ENCODE measurements around the gene CFH. TPM values are rescaled to one million over a fixed set of nuclear protein-coding genes. Genes with fewer than 3 reads are reported as not detected.
"Not testable (repeated sequence)": the region's sequence is repeated elsewhere in the genome, so short reads cannot be mapped to it uniquely, and the experiment has no call there.

Gene CFH
- total and polyA plus RNA-seq, 10 of the 15 experiments (the other 5 are each of a cell fraction or from before 2014, with no cell fraction given): 0.46 TPM; not detected in 9

DNA sequence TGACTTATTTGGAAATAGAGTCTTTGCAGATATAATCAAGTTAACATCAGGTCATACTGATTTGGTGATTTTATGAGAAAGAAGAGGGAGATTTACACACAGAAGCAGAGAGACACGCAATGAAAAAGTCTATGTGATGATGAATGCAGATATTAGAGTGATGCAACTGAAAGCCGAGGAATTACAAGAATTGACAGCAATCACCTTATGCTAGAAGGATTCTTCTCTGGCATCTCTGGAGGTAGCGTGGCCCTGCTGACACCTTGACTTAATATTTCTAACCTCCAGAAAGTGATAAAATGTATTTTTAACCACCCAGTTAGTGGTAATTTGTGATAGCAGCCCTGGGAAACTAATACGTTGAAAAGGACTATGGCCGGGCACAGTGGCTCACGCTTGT lies 14.2 kb upstream of the CFH start (continued):
- TF ChIP-seq, protein P1, sequence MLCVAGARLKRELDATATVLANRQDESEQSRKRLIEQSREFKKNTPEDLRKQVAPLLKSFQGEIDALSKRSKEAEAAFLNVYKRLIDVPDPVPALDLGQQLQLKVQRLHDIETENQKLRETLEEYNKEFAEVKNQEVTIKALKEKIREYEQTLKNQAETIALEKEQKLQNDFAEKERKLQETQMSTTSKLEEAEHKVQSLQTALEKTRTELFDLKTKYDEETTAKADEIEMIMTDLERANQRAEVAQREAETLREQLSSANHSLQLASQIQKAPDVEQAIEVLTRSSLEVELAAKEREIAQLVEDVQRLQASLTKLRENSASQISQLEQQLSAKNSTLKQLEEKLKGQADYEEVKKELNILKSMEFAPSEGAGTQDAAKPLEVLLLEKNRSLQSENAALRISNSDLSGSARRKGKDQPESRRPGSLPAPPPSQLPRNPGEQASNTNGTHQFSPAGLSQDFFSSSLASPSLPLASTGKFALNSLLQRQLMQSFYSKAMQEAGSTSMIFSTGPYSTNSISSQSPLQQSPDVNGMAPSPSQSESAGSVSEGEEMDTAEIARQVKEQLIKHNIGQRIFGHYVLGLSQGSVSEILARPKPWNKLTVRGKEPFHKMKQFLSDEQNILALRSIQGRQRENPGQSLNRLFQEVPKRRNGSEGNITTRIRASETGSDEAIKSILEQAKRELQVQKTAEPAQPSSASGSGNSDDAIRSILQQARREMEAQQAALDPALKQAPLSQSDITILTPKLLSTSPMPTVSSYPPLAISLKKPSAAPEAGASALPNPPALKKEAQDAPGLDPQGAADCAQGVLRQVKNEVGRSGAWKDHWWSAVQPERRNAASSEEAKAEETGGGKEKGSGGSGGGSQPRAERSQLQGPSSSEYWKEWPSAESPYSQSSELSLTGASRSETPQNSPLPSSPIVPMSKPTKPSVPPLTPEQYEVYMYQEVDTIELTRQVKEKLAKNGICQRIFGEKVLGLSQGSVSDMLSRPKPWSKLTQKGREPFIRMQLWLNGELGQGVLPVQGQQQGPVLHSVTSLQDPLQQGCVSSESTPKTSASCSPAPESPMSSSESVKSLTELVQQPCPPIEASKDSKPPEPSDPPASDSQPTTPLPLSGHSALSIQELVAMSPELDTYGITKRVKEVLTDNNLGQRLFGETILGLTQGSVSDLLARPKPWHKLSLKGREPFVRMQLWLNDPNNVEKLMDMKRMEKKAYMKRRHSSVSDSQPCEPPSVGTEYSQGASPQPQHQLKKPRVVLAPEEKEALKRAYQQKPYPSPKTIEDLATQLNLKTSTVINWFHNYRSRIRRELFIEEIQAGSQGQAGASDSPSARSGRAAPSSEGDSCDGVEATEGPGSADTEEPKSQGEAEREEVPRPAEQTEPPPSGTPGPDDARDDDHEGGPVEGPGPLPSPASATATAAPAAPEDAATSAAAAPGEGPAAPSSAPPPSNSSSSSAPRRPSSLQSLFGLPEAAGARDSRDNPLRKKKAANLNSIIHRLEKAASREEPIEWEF (IDR thresholded peaks at IDR 0.05; ENCODE audit: insufficient replicate concordance, low read depth, low read length): no peak

DNA sequence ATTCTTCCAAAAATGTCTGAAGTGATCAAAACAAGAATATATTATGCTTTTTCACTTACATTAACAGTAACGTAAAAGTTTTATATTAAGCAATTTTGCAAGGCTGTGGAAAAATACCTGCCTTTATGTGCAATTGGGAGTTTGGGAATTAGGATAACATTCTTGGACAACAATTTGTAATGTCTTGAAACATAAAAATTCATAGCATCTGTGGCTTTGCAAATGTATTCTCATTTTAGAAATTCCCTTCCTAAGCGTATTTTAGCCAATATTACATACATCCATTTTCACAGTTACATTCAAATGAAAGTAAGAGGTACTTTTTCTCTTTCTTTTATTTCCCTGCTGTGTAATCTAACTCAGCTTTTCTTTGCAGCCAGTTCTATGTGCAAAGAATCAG lies 13.4 kb upstream of the CFH start:
- no peak overlapping the region for H3K4me3 ChIP-seq
- RAD21 ChIA-PET (ENCODE audit: unreplicated experiment): interaction anchor here (0.6 kb wide), 1 partner anchor 202 kb away, joined by 3 read pairs; no protein-coding TSS in a partner anchor
- in situ Hi-C loops (cut with MboI): no loop called here

DNA sequence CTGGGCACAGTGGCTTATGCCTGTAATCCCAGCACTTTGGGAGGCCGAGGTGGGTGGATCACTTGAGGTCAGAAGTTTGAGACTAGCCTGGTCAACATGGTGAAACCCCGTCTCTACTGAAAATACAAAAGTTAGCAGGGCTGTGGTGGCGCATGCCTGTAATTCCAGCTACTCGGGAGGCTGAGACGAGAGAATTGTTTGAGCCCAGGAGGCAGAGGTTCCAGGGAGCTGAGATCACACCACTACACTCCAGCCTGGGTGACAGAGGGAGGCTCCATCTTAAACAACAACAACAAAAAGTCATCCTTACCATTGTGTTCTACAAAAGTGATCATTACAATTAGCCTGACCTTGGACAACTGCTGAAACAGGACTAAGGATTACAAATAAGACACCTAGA lies 12.6 kb upstream of the CFH start:
- DNase-seq (ENCODE audit: low read depth, low spot score); H3K9ac ChIP-seq (ENCODE audit: control insufficient read depth, insufficient read depth, low read length); in situ Hi-C loops (cut with MboI); POLR2A ChIA-PET; FAIRE-seq; RAD21 ChIA-PET (ENCODE audit: unreplicated experiment); H3K79me2 ChIP-seq (ENCODE audit: control insufficient read depth, insufficient read depth, low read length); H4K20me1 ChIP-seq (ENCODE audit: control insufficient read depth, insufficient read depth); H3K9me3 ChIP-seq (replicated peaks; ENCODE audit: control insufficient read depth, insufficient read depth, low read length); BruUV-seq (replicated peaks); H3K4me1 ChIP-seq (ENCODE audit: control insufficient read depth, insufficient read depth, low read length); CTCF ChIA-PET; H3K27ac ChIP-seq (ENCODE audit: control insufficient read depth, insufficient read depth); H3K4me2 ChIP-seq (ENCODE audit: control insufficient read depth, insufficient read depth); H2AFZ ChIP-seq (ENCODE audit: control insufficient read depth, low read depth, low read length); SMC1A ChIA-PET (ENCODE audit: uncharacterized antibody, unreplicated experiment); H3K4me3 ChIP-seq; H3K36me3 ChIP-seq (ENCODE audit: control insufficient read depth in 2 of 2, insufficient read depth in 2 of 2, low read length in 1 of 2); ATAC-seq; H3K27me3 ChIP-seq (replicated peaks in 1 of 2; ENCODE audit: control insufficient read depth in 2 of 2, insufficient read depth in 2 of 2, low read length in 1 of 2); intact Hi-C loops (cut with micrococcal nuclease; ENCODE audit: unreplicated experiment): not testable (repeated sequence)
- 37% methylated on average over 5 of the region's 5 CpGs for WGBS (ENCODE audit: insufficient coverage, insufficient replicate concordance, low lambda C conversion rate, missing lambda C conversion rate)

More for the DNA sequence above, 13.4 kb upstream of the CFH start:
- H3K9me3 ChIP-seq (replicated peaks; ENCODE audit: control insufficient read depth, insufficient read depth, low read length): no peaks in the 10 kb centered on the region
- H3K4me2 ChIP-seq (ENCODE audit: control insufficient read depth, insufficient read depth): no peak overlapping the region
- intact Hi-C loops (cut with micrococcal nuclease; ENCODE audit: unreplicated experiment): no loop called here
- ATAC-seq: no peak
- no peak overlapping the region for H2AFZ ChIP-seq (ENCODE audit: control insufficient read depth, low read depth, low read length)
- no peak overlapping the region for H3K27ac ChIP-seq (ENCODE audit: control insufficient read depth, insufficient read depth)
- H4K20me1 ChIP-seq (ENCODE audit: control insufficient read depth, insufficient read depth): no peaks in the 10 kb centered on the region
- no peaks in the 10 kb centered on the region for H3K27me3 ChIP-seq (replicated peaks in 1 of 2; ENCODE audit: control insufficient read depth in 2 of 2, insufficient read depth in 2 of 2, low read length in 1 of 2)
- no TSS peak for BruUV-seq (replicated peaks)
- H3K79me2 ChIP-seq (ENCODE audit: control insufficient read depth, insufficient read depth, low read length): no peaks in the 10 kb centered on the region
- no peaks in the 10 kb centered on the region for H3K4me1 ChIP-seq (ENCODE audit: control insufficient read depth, insufficient read depth, low read length)
- 23% methylated on average over 2 of the region's 2 CpGs for whole genome bisulfite sequencing (ENCODE audit: insufficient coverage, insufficient replicate concordance, low lambda C conversion rate, missing lambda C conversion rate)
- TF ChIP-seq CBFB (IDR thresholded peaks at IDR 0.05; ENCODE audit: low read depth): no peak
- SMC1A ChIA-PET (ENCODE audit: uncharacterized antibody, unreplicated experiment): no interaction called here
- no peak for DNase-seq (ENCODE audit: low read depth, low spot score)
- no peak overlapping the region for H3K9ac ChIP-seq (ENCODE audit: control insufficient read depth, insufficient read depth, low read length)
- H3K36me3 ChIP-seq (ENCODE audit: control insufficient read depth in 2 of 2, insufficient read depth in 2 of 2, low read length in 1 of 2): no peaks in the 10 kb centered on the region
- CTCF ChIA-PET: no interaction called here
- no peak for FAIRE-seq
- POLR2A ChIA-PET: no interaction called here

Data from GM12878 (cell line).